NCI-H748 (cell line): ENCODE results near the gene SEC24D.
"Not testable (repeated sequence)": the region's sequence is repeated elsewhere in the genome, so short reads cannot be mapped to it uniquely, and the experiment has no call there.

Experiments used
- DNase-seq: peaks from one replicate; lab custom pipeline; 2025; ENCODE audit not compliant: unreplicated experiment; lab: John Stamatoyannopoulos, UW

Gene SEC24D

DNA sequence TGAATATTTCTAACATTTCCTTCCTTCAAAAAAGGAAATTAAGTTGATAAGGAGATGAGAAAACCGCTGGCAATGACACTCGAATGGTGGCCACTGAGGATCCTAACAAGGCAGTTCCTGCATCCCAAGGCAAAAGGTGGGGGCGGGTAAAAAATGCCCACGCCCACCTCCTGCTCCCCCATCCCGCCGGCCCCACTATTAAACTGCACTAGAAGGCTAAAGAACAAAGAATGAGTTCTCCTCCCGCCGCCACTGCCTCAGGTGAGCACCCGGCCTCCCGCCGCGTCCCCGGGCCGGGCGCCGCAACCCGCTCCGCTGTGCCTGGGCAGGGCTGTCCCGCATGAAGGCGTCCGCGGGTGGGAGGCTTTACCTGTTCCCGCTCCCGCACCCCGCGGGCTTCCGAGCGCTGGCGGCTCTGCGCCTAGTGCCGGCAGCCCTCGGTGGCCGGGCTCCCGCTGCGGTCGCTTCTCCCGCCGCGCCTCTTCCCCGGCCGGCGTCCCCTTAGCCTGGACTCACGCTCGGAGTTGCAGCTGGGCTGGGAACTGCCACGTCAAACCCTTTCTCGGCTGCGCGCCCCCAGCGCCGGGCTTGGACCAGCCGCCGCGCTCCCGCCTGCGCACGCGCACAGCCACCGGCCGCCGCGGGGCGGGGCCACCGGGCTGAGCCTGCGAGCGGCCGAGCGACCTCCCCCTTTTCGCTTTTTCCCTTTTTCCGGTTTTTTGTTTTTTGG is at the start of gene SEC24D:
SEC24D (minus strand) TSS at position 556 of the 730 bp plus-strand sequence. CDS start 2,430 bp downstream, outside the sequence.
- peak; percentile 90 for DNase-seq

DNA sequence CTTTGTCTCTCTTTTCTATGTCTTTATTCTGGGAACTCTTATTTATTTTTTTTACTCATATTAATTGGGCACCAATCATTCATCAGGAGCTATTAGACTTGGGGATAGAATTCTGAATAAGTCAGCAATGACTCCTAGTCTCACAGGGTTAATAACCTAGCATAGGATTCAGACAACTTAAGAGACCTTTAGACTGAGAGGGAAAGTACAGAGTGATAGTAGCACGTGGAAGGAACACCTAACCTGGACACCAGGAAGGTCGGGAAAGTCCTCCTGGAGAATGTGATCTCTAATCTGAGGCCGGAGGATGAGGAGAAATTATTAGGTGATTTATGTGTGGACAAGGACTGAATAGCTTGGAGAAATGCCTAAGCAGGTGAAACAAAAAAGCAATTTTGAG is 48.8 kb upstream of the SEC24D start:
- no peak for DNase-seq

DNA sequence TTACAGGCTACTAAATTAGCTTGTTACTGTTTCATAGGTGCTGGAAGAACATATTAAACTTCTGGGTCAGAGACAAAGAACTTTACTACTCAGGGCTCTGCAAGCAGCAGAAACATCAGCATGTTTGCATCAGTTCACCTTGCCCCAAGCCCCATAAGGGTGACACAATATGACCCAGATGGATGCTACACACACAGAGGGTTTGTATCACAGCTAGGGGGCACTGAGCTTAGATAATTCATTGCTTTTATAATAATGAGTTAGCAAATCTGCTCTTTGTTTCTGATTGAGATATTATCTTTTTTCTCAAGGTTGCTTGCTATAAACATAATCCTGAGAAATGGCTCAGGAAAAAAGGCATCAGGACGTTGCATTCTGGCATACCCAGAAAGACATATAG is 47.9 kb upstream of the SEC24D start:
- no peak for DNase-seq

- DNase-seq, result no peak
These were observed 45.7 kb upstream of the SEC24D start for GRCh38 chr4:118881512-118882146.

DNA sequence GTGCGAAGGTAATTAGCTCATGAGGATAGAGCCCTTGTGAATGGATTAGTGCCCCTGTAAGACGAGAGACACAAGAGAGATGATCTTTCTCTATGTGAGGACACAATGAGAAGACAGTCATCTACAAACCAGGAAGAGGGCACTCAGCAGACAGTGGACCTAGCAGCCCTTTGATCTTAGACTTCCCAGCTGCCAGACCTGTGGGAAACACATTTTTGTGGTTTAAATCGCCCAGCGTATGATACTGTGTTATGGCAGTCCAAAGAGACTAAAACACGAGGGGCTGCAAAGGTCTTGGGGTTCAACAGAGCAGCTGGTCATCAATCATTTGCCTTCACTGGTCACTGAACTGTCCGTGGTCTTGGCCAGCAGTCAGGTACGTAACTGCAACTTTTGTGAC is 43.5 kb upstream of the SEC24D start:
- no peak for DNase-seq

DNA sequence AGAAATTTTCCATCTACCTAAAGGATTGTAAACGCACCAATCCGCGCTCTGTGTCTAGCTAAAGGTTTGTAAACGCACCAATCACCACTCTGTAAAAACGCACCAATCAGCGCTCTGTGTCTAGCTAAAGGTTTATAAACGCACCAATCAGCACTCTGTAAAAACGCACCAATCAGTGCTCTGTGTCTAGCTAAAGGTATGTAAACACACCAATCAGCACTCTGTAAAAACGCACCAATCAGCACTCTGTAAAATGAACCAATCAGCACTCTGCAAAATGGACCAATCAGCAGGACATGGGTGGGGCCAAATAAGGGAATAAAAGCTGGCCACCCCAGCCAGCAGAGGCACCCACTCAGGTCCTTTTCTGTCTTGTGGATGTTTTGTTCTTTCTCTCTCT is 42.6 kb upstream of the SEC24D start:
- DNase-seq, result not testable (repeated sequence)

- DNase-seq, result no peak
These were observed 41.9 kb upstream of the SEC24D start for GRCh38 chr4:118877797-118878196.

GRCh38 chr4:118872181-118872580 is 36.3 kb upstream of the SEC24D start:
- no peak for DNase-seq

DNA sequence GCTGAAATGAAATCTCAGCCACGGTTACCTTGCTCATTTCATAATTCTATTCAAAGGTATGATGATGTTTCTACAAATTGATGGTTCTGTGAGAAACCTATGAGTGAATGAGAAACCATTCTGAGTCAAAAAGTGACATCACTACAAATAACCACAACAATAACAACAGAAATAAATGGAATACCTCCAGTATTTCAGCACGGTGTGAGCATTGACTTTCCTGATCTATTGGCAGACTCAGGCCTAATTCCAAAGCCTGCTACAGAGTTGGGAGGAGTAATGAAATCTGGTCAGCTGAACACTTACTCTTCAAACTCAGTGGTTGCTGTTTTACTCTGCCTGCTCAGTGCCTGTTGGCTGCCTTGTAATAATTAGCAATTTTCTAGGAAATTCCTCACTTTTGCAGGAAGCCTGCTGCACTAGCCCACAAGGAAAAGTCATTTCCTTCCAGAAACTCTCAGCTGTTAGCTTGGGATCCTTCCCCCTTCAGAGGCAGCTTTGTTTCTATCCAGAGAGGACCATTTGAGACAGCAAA is 33.9 kb upstream of the SEC24D start:
- DNase-seq, result no peak

DNA sequence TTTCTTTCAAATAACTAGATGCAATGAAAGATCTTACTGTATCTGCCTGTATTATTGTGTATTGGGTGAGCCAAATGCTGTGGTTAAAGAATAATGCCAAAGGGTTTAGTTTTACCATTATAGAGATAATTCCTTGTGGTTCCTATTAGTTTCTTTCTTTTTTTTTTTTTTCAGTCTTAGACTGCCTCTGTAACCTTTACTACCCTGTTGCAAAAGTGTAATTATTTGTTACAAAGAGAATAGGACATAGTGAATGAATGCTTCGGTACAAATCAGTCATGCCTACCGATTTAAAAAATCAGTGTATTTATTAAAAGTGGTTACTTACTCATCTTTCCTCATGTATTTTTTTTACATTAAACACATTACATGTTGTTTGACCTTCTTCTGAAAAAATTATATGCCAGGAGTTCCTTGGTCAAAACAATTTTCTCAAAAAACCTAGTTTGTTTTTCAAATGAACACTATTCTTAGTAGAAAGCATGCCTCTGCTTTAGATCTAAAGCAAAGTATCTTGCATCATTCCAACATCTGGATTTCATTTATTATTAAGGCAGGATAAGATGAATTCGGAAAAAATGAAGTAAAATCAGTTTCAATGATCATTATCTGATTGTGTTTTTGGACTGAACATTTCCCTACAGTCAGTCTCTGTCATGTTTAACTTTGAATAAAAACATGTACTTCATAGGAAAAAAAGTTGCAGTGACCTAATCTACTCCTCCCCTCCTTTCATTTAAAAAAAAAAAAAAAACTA is 31.6 kb upstream of the SEC24D start:
- no peak for DNase-seq

DNA sequence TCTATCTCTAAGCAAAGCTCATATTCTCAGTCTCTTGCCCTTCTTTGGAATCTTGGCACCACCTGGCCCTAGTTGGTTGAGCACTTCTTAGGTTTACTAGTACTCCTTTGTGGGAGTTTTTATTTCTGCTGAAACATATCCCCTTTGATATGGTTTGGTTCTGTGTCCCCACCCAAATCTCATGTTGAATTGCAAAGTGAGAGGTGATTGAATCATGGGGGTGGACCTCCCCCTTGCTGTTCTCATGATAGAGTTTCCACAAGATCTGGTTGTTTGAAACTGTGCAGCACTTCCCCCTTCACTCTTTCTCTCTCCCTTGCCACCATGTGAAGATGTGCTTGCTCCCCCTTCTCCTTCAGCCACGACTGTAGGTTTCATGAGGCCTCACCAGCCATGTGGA is 30.5 kb upstream of the SEC24D start:
- no peak for DNase-seq

DNA sequence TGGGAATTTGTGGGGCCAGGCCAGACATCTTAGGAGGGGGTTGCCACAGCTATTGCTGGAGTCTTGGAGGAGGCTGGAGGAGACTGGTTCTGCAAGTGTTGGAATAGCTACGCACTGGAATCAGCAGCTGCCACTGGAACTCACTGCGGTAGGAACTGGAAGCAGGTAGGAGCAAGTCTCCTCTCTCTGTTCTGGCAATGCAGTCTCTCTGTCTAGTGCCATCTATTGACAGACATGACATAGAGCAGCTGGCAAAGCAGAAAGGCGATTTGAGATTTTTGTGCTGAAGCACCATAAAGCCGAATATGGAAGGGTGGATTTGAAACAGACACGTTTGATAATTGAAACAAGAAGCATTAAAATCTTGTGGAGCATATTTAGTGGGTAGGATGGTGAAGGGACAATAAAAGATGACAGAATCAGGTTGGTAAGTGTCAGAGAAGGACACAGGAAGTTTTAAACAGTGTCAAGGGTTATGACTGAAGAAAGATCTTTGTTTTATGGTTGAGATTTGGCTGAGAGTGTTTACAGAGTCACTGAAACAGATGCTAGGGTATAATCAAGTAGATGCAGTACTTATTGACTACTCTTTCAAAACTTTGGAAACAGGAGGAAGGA is 29.3 kb upstream of the SEC24D start:
- peak; percentile 82 for DNase-seq

- DNase-seq, result no peak
These were observed 22.9 kb upstream of the SEC24D start for GRCh38 chr4:118858779-118859178.

- no peak for DNase-seq
These were observed 21.8 kb upstream of the SEC24D start for GRCh38 chr4:118857760-118858159.

DNA sequence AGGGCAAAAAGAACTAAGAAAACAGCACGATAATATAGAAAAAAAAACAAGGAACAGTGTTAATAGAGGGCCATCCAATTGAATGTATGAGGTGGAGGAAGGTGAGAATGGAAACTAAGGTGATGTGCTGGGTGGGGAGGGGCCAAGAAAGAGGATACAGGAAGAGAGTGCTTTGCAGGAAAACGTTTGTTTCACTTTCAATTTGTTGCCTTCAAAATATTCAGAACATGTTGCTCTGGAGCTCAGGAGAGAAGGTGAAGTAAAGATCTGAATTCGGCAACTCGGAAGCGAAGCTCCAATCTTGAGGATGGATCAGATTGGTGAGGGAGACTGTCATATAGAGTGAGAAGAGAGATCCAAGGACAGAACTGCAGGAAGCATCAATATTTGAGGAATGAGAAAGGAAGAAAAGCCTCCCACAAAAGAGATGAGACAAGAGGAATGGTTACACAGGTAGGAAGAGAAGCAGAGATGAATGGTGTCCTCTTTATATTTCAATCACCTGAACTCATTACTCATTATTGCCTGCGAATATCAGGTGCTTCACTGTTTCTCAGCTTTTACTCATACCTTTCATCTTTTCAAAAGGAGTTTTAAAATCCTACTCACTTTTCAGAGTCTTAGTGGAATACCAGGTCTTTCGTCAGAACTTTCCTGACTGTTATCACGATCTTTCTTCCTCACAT is 14.7 kb upstream of the SEC24D start:
- peak; percentile 37 for DNase-seq

GRCh38 chr4:118849867-118850487 is 14.1 kb upstream of the SEC24D start:
- peak; percentile 29 for DNase-seq

- no peak for DNase-seq
These were observed 13.0 kb upstream of the SEC24D start for GRCh38 chr4:118848901-118849300.

GRCh38 chr4:118848242-118848641 is 12.3 kb upstream of the SEC24D start:
- no peak for DNase-seq

DNA sequence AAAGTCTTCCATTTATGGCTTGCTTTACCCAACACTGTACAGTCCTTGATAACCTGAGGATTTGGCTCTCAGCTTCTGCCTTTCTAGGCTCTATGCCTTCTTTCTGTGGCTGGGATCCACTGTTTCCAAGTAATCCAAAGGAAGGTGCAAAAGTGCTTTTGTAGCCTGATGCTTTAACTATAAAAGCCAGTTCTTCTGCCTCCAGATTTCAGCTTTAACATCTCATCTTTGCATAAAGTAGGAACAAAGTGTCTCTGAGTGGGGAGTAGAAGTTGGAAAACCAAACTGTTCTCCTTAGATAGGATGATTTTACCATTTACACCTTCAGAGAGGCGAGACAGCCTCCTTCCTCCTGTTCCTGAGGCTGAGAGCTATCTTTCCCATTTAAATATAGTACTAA is 11.1 kb upstream of the SEC24D start:
- no peak for DNase-seq

GRCh38 chr4:118845552-118846050 is 9.7 kb upstream of the SEC24D start:
- DNase-seq, result no peak
